T-cell (primary cell): ENCODE measurements around the gene RBBP6. TPM values are rescaled to one million over a fixed set of nuclear protein-coding genes. Genes with fewer than 3 reads are reported as not detected.
"Not testable (repeated sequence)": the region's sequence is repeated elsewhere in the genome, so short reads cannot be mapped to it uniquely, and the experiment has no call there.

Source experiments
- ATAC-seq, 4 experiments: fragments of 200-7000 bp in 3 of 4; fragments of 150-1000 bp in 1 of 4; cut with Tn5 transposase; replicated peaks in 1 of 4; 1 replicate in 3 of 4; 2 replicates in 1 of 4; pipeline ENCODE4 v1.10.0; 2021; ENCODE audit warnings: moderate library complexity in 3 of 4, mild to moderate bottlenecking in 2 of 4, moderate number of reproducible peaks in 1 of 4
- CTCF ChIA-PET, 2 donors: fragments of 300-600 bp; sonication (Branson Sonifier 250); formaldehyde crosslinking; loops; one replicate each; lab custom pipeline; 2022; ENCODE audit warnings: antibody characterized with exemption in 2 of 2; lab: Charles Lee
- POLR2A ChIA-PET, 2 donors: fragments of 300-600 bp; sonication (Branson Sonifier 250); formaldehyde crosslinking; loops; one replicate each; lab custom pipeline; 2022; ENCODE audit warnings: antibody characterized with exemption in 2 of 2; lab: Charles Lee
- DNase-seq, 35 experiments: peaks; one replicate each; pipeline versions ENCODE4 v3.0.0 to v3.0.0-alpha.2; 2013 to 2023
- H3K27ac ChIP-seq: one replicate; pipeline ENCODE4 v1.5.1; 2013; ENCODE audit warnings: low read length
- H3K27me3 ChIP-seq, 2 experiments: replicated peaks in 1 of 2; 1 replicate in 1 of 2; 2 replicates in 1 of 2; pipeline versions ENCODE4 v1.6.1 to v1.7.0; 2013; ENCODE audit warnings: low read length in 1 of 2, mixed read lengths in 1 of 2; ENCODE audit not compliant: control insufficient read depth in 2 of 2, insufficient read depth in 2 of 2; ENCODE audit errors: extremely low read depth in 1 of 2
- H3K36me3 ChIP-seq, 2 donors: 1 replicate in 1 of 2; 2 replicates in 1 of 2; pipeline versions ENCODE4 v1.6.1 to v1.7.0; 2013; ENCODE audit warnings: low read length in 1 of 2; ENCODE audit not compliant: control insufficient read depth in 2 of 2, insufficient read depth in 1 of 2; ENCODE audit errors: extremely low read depth in 1 of 2
- H3K4me1 ChIP-seq, 2 experiments: 1 replicate in 1 of 2; 2 replicates in 1 of 2; pipeline versions ENCODE4 v1.6.1 to v1.7.0; 2013; ENCODE audit warnings: low read length in 2 of 2, mixed read lengths in 1 of 2; ENCODE audit not compliant: insufficient read depth in 2 of 2, control insufficient read depth in 1 of 2; ENCODE audit errors: extremely low read depth in 1 of 2
- H3K4me3 ChIP-seq, 2 donors: 1 replicate in 1 of 2; 2 replicates in 1 of 2; pipeline versions ENCODE4 v1.5.1 to v1.7.0; 2013; ENCODE audit warnings: mild to moderate bottlenecking in 2 of 2, low read length in 1 of 2, moderate library complexity in 1 of 2; ENCODE audit not compliant: control insufficient read depth in 1 of 2; ENCODE audit errors: extremely low read depth in 1 of 2
- H3K9me3 ChIP-seq: 2 replicates; pipeline ENCODE4 v1.7.0; 2013
- H3K27ac Mint-ChIP-seq, 2 donors: one replicate each; pipeline ENCODE4 v1.8.0; 2020 to 2021; ENCODE audit warnings: mild to moderate bottlenecking in 2 of 2, mixed read lengths in 2 of 2
- H3K27me3 Mint-ChIP-seq, 2 donors: one replicate each; pipeline ENCODE4 v1.8.0; 2021 to 2022; ENCODE audit warnings: mixed read lengths in 2 of 2
- H3K36me3 Mint-ChIP-seq: one replicate; pipeline ENCODE4 v1.8.0; 2021; ENCODE audit warnings: mixed read lengths
- H3K4me1 Mint-ChIP-seq, 3 donors: one replicate each; pipeline ENCODE4 v1.8.0; 2020 to 2022; ENCODE audit warnings: mixed read lengths in 3 of 3, mild to moderate bottlenecking in 1 of 3
- H3K4me3 Mint-ChIP-seq, 3 donors: one replicate each; pipeline ENCODE4 v1.8.0; 2020 to 2022; ENCODE audit warnings: mild to moderate bottlenecking in 3 of 3, mixed read lengths in 3 of 3, moderate library complexity in 3 of 3
- H3K9me3 Mint-ChIP-seq, 3 donors: one replicate each; pipeline ENCODE4 v1.8.0; 2020 to 2022; ENCODE audit warnings: mixed read lengths in 3 of 3
- WGBS: methylation state at CpG from one replicate; pipeline ENCODE4 v1.1.5; 2013; ENCODE audit warnings: missing lambda C conversion rate; ENCODE audit not compliant: insufficient coverage; 5-methylcytosine and 5-hydroxymethylcytosine counted together
- total RNA-seq, 35 experiments: library from RNA in 6 of 35; stranded (reverse) in 6 of 35; fragments of 120-200 nt in 1 of 35; gene quantifications; one replicate each; pipeline versions ENCODE4 v1.2.1 to v1.2.4 and lab custom pipeline; 2013 to 2026

Gene RBBP6
- total RNA-seq, 5 donors from 2014 or later (not counting 1 experiment from before 2014, with no cell fraction given), result 80.5 to 130 (median 91.9) TPM

GRCh38 chr16:24609740-24610415 lies 70.5 kb downstream of the RBBP6 start:
- Histone ChIP-seq H3K36me3 (no peaks in the 10 kb centered on the region), H3K9me3 (no peaks in the 10 kb centered on the region), H3K4me3 (no peak overlapping the region), H3K4me1 (peaks cover 0 to 5% of the 10 kb centered on the region in 2 experiments), H3K27ac (no peak overlapping the region), H3K27me3 (peaks cover 2 to 40% of the 10 kb centered on the region in 2 experiments)
- ATAC-seq, result no peak
- Mint-ChIP-seq H3K27me3 (peaks cover 57% of the 10 kb centered on the region in 2 donors), H3K4me3 (peak overlapping the region in 2 of 3 donors; percentile 29 to 73), H3K9me3 (no peaks in the 10 kb centered on the region), H3K4me1 (peaks cover 13 to 20% (median 14%) of the 10 kb centered on the region in 3 donors), H3K36me3 (no peaks in the 10 kb centered on the region), H3K27ac (no peak overlapping the region)
- CTCF ChIA-PET, result no interaction called here
- DNase-seq, result peak in 4 of 35 experiments; percentile 0 to 6 (median 4)
- POLR2A ChIA-PET, result no interaction called here
- WGBS, result 4% methylated on average over 13 of the region's 22 CpGs

GRCh38 chr16:24610416-24610755 lies 71.0 kb downstream of the RBBP6 start:
- ATAC-seq, result peak in 2 of 4 experiments; percentile 16 to 24
- no peak for DNase-seq
- POLR2A ChIA-PET, result no interaction called here
- no peaks in the 10 kb centered on the region for H3K9me3 Mint-ChIP-seq
- peaks cover 2 to 40% of the 10 kb centered on the region in 2 experiments for H3K27me3 ChIP-seq
- H3K27ac ChIP-seq, result no peak overlapping the region
- peak overlapping the region in 1 of 3 donors; percentile 73 for H3K4me3 Mint-ChIP-seq
- H3K27me3 Mint-ChIP-seq, result peaks cover 59% of the 10 kb centered on the region in 2 donors
- H3K4me1 Mint-ChIP-seq, result peaks cover 13 to 20% (median 14%) of the 10 kb centered on the region in 3 donors
- no peaks in the 10 kb centered on the region for H3K9me3 ChIP-seq
- H3K27ac Mint-ChIP-seq, result no peak overlapping the region
- H3K4me1 ChIP-seq, result peaks cover 0 to 5% of the 10 kb centered on the region in 2 experiments
- CTCF ChIA-PET, result no interaction called here
- H3K36me3 Mint-ChIP-seq, result no peaks in the 10 kb centered on the region
- no peak overlapping the region for H3K4me3 ChIP-seq
- 10% methylated on average over 11 of the region's 13 CpGs for WGBS
- H3K36me3 ChIP-seq, result no peaks in the 10 kb centered on the region

GRCh38 chr16:24611310-24611709 lies 71.9 kb downstream of the RBBP6 start:
- Histone ChIP-seq H3K4me3 (no peak overlapping the region), H3K36me3 (no peaks in the 10 kb centered on the region), H3K27me3 (peaks cover 2 to 40% of the 10 kb centered on the region in 2 experiments), H3K27ac (no peak overlapping the region), H3K4me1 (peaks cover 0 to 5% of the 10 kb centered on the region in 2 experiments), H3K9me3 (no peaks in the 10 kb centered on the region)
- 88% methylated on average over 10 of the region's 11 CpGs for WGBS
- DNase-seq (no peak), ATAC-seq (no peak)
- no peaks in the 10 kb centered on the region for H3K36me3 Mint-ChIP-seq
- POLR2A ChIA-PET, result no interaction called here
- no peak overlapping the region for H3K4me3 Mint-ChIP-seq
- H3K27ac Mint-ChIP-seq, result no peak overlapping the region
- H3K4me1 Mint-ChIP-seq, result peaks cover 13 to 20% (median 14%) of the 10 kb centered on the region in 3 donors
- CTCF ChIA-PET, result interaction anchor here (0.6 kb wide), 3 partner anchors 10 to 609 kb away, joined by 3 read pairs; no protein-coding TSS in a partner anchor
- H3K9me3 Mint-ChIP-seq, result no peaks in the 10 kb centered on the region
- peaks cover 57% of the 10 kb centered on the region in 2 donors for H3K27me3 Mint-ChIP-seq

GRCh38 chr16:24612656-24613055 lies 73.3 kb downstream of the RBBP6 start:
- H3K9me3 Mint-ChIP-seq, result no peaks in the 10 kb centered on the region
- ChIA-PET CTCF (no interaction called here), POLR2A (no interaction called here)
- DNase-seq (no peak), ATAC-seq (no peak)
- whole genome bisulfite sequencing, result 79% methylated on average over 3 of the region's 4 CpGs
- no peak overlapping the region for H3K4me3 Mint-ChIP-seq
- H3K4me1 Mint-ChIP-seq, result peaks cover 13 to 20% (median 14%) of the 10 kb centered on the region in 3 donors
- Histone ChIP-seq H3K9me3 (no peaks in the 10 kb centered on the region), H3K4me1 (peaks cover 0 to 5% of the 10 kb centered on the region in 2 experiments), H3K27me3 (peaks cover 0 to 33% of the 10 kb centered on the region in 2 experiments), H3K27ac (no peak overlapping the region), H3K36me3 (no peaks in the 10 kb centered on the region), H3K4me3 (no peak overlapping the region)
- no peak overlapping the region for H3K27ac Mint-ChIP-seq
- H3K36me3 Mint-ChIP-seq, result no peaks in the 10 kb centered on the region
- H3K27me3 Mint-ChIP-seq, result peaks cover 52 to 53% of the 10 kb centered on the region in 2 donors

GRCh38 chr16:24613267-24613666 lies 73.9 kb downstream of the RBBP6 start:
- H3K36me3 Mint-ChIP-seq, H3K4me3 Mint-ChIP-seq, H3K27ac ChIP-seq, H3K4me3 ChIP-seq, H3K27ac Mint-ChIP-seq, CTCF ChIA-PET, H3K9me3 Mint-ChIP-seq, H3K36me3 ChIP-seq, POLR2A ChIA-PET, H3K9me3 ChIP-seq, H3K4me1 ChIP-seq, ATAC-seq, DNase-seq: not testable (repeated sequence)
- whole genome bisulfite sequencing, result 29% methylated on average over 1 of the region's 5 CpGs
- Mint-ChIP-seq H3K27me3 (peaks cover 47% of the 10 kb centered on the region in 2 donors), H3K4me1 (peaks cover 13 to 20% (median 14%) of the 10 kb centered on the region in 3 donors)
- peaks cover 0 to 34% of the 10 kb centered on the region in 2 experiments for H3K27me3 ChIP-seq

GRCh38 chr16:24617502-24617901 lies 78.1 kb downstream of the RBBP6 start:
- Mint-ChIP-seq H3K36me3 (no peaks in the 10 kb centered on the region), H3K27me3 (peaks cover 11 to 27% of the 10 kb centered on the region in 2 donors), H3K27ac (no peak overlapping the region), H3K4me3 (no peak overlapping the region), H3K9me3 (no peaks in the 10 kb centered on the region), H3K4me1 (no peaks in the 10 kb centered on the region)
- Histone ChIP-seq H3K4me1 (no peaks in the 10 kb centered on the region), H3K27me3 (peaks cover 0 to 8% of the 10 kb centered on the region in 2 experiments), H3K4me3 (no peak overlapping the region), H3K9me3 (no peaks in the 10 kb centered on the region), H3K27ac (no peak overlapping the region), H3K36me3 (no peaks in the 10 kb centered on the region)
- ATAC-seq (no peak), DNase-seq (no peak)
- ChIA-PET POLR2A (no interaction called here), CTCF (no interaction called here)
- WGBS, result no CpG with 5 or more reads among the region's 2 CpGs
